SU-DHL-6 (cell line): ENCODE data around the gene NDUFAB1.

Experiments used
- H2AFZ ChIP-seq: fragments of 200-600 bp; sonication (generic); 2 replicates; pipeline ENCODE4 v1.6.1; 2014; ENCODE audit warnings: low read depth, mild to moderate bottlenecking, moderate library complexity, mixed read lengths, antibody characterized with exemption, low read length; ENCODE audit not compliant: severe bottlenecking
- H3F3A ChIP-seq: fragments of 200-600 bp; shearing (Covaris generic); 2 replicates; pipeline ENCODE4 v1.6.0; 2016; ENCODE audit warnings: antibody characterized with exemption, mild to moderate bottlenecking; ENCODE audit not compliant: insufficient read depth
- H3K27ac ChIP-seq: fragments of 200-600 bp; sonication (generic); 2 replicates; pipeline ENCODE4 v1.5.1; 2016; ENCODE audit warnings: low read depth, mild to moderate bottlenecking, low read length, moderate library complexity, mixed read lengths
- H3K27me3 ChIP-seq: fragments of 200-600 bp; sonication (generic), shearing (Covaris generic); 2 replicates; pipeline ENCODE4 v1.6.0; 2014; ENCODE audit warnings: mild to moderate bottlenecking, low read length
- H3K36me3 ChIP-seq: fragments of 200-600 bp; sonication (generic); 2 replicates; pipeline ENCODE4 v1.6.1; 2014; ENCODE audit warnings: mild to moderate bottlenecking, low read length, mixed read lengths
- H3K4me2 ChIP-seq: fragments of 300-600, 200-600 bp; shearing (Covaris generic), sonication (generic); 2 replicates; pipeline ENCODE4 v1.6.0; 2014; ENCODE audit warnings: low read length, low read depth, mild to moderate bottlenecking; ENCODE audit not compliant: poor library complexity, severe bottlenecking
- H3K4me3 ChIP-seq: fragments of 200-600 bp; sonication (generic); 2 replicates; pipeline ENCODE4 v1.5.1; 2014; ENCODE audit warnings: antibody characterized with exemption, low read length, mild to moderate bottlenecking, mixed read lengths; ENCODE audit not compliant: insufficient read depth, poor library complexity, severe bottlenecking
- H3K79me2 ChIP-seq: fragments of 200-600 bp; sonication (generic); 2 replicates; pipeline ENCODE4 v1.6.1; 2014; ENCODE audit warnings: mild to moderate bottlenecking, low read length, moderate library complexity; ENCODE audit not compliant: insufficient read depth
- H3K9ac ChIP-seq: fragments of 200-600 bp; sonication (generic); 2 replicates; pipeline ENCODE4 v1.7.0; 2014; ENCODE audit warnings: mild to moderate bottlenecking, low read length
- H3K9me2 ChIP-seq: fragments of 200-600 bp; sonication (generic); replicated peaks from 2 replicates; pipeline ENCODE4 v1.6.1; 2014; ENCODE audit warnings: low read length; ENCODE audit not compliant: insufficient read depth
- H3K9me3 ChIP-seq: fragments of 200-600 bp; sonication (generic); 2 replicates; pipeline ENCODE4 v1.6.1; 2014; ENCODE audit warnings: low read length, mixed read lengths; ENCODE audit not compliant: insufficient read depth
- H4K20me1 ChIP-seq: fragments of 200-600 bp; sonication (generic); 2 replicates; pipeline ENCODE4 v1.6.1; 2014; ENCODE audit warnings: low read depth, mild to moderate bottlenecking, antibody characterized with exemption, low read length, moderate library complexity, mixed read lengths
- CTCF ChIP-seq: fragments of 200-600 bp; sonication (generic); IDR thresholded peaks from one replicate; pipeline ENCODE4 v1.5.1; 2017; ENCODE audit warnings: antibody characterized with exemption, mild to moderate bottlenecking, low read length, moderate library complexity; ENCODE audit not compliant: insufficient read depth, poor library complexity, severe bottlenecking
- EZH2phosphoT487 ChIP-seq: fragments of 200-600 bp; sonication (generic), shearing (Covaris generic); conservative IDR thresholded peaks from 2 replicates; pipeline ENCODE4 v1.6.1; 2018; ENCODE audit warnings: mild to moderate bottlenecking, antibody characterized with exemption, low read length, moderate library complexity, mixed read lengths

Gene NDUFAB1

GRCh38 chr16:23575834-23576233, 20.3 kb downstream of the NDUFAB1 start:
- H3K9me3 ChIP-seq = no peaks in the 10 kb centered on the region
- no peak overlapping the region for H3K9ac ChIP-seq
- H3K4me3 ChIP-seq = no peak overlapping the region
- no peaks in the 10 kb centered on the region for H4K20me1 ChIP-seq
- H3K9me2 ChIP-seq = no peaks in the 10 kb centered on the region
- peaks cover 2% of the 10 kb centered on the region; the same call in 1 of the 2 replicates for H3K36me3 ChIP-seq
- H3F3A ChIP-seq = 0 out of 2 replicates have a peak, but pooled peaks cover 3% of the 10 kb centered on the region
- no peaks in the 10 kb centered on the region for H3K79me2 ChIP-seq
- H2AFZ ChIP-seq = no peak overlapping the region
- no peak for TF ChIP-seq EZH2phosphoT487
- TF ChIP-seq CTCF = no peak
- no peak overlapping the region for H3K4me2 ChIP-seq
- H3K27me3 ChIP-seq = no peaks in the 10 kb centered on the region
- H3K27ac ChIP-seq = no peak overlapping the region

- Histone ChIP-seq H3K36me3 (no peaks in the 10 kb centered on the region; the same call in 1 of the 2 replicates), H4K20me1 (no peaks in the 10 kb centered on the region), H3F3A (peaks cover 3% of the 10 kb centered on the region; the same call in 1 of the 2 replicates)
Observed at GRCh38 chr16:23573817-23574216, 22.3 kb downstream of the NDUFAB1 start.

GRCh38 chr16:23572394-23572793, 23.7 kb downstream of the NDUFAB1 start:
- Histone ChIP-seq H3K27me3 (no peaks in the 10 kb centered on the region), H3K9me3 (no peaks in the 10 kb centered on the region), H3K79me2 (no peaks in the 10 kb centered on the region), H3K9me2 (no peaks in the 10 kb centered on the region), H4K20me1 (no peaks in the 10 kb centered on the region), H3K9ac (no peak overlapping the region), H3K36me3 (no peaks in the 10 kb centered on the region; the same call in 1 of the 2 replicates), H3K4me2 (no peak overlapping the region), H3K4me3 (no peak overlapping the region), H2AFZ (no peak overlapping the region), H3K27ac (no peak overlapping the region), H3F3A (no peaks in the 10 kb centered on the region; the same call in 1 of the 2 replicates)
- TF ChIP-seq CTCF = no peak
- TF ChIP-seq EZH2phosphoT487 = no peak

More at GRCh38 chr16:23573817-23574216, 22.3 kb downstream of the NDUFAB1 start:
- Histone ChIP-seq H3K9me2 (no peaks in the 10 kb centered on the region), H3K27me3 (no peaks in the 10 kb centered on the region), H3K27ac (no peak overlapping the region), H3K79me2 (no peaks in the 10 kb centered on the region), H3K4me3 (no peak overlapping the region), H3K4me2 (no peak overlapping the region), H2AFZ (no peak overlapping the region), H3K9me3 (no peaks in the 10 kb centered on the region), H3K9ac (no peak overlapping the region)
- TF ChIP-seq CTCF = no peak
